PFSK-1 (cell line): ENCODE results near the gene DNAAF5.

Experiments used
- POLR2AphosphoS5 ChIP-seq: IDR thresholded peaks from 2 replicates; pipeline ENCODE4 v1.6.1; 2012; ENCODE audit warnings: low read depth, mild to moderate bottlenecking, control low read depth, low read length, moderate library complexity
- TAF1 ChIP-seq: IDR thresholded peaks from 2 replicates; pipeline ENCODE4 v1.6.1; 2012; ENCODE audit warnings: low read length, control low read depth, borderline replicate concordance; ENCODE audit not compliant: insufficient read depth
- TF ChIP-seq, protein P1 (sequence below), 2 experiments: IDR thresholded peaks; 2 replicates each; pipeline versions ENCODE4 v1.6.1 to v1.8.0; 2011 to 2012; ENCODE audit warnings: low read depth in 2 of 2, low read length in 2 of 2, control low read depth in 1 of 2, inconsistent platforms in 1 of 2, mild to moderate bottlenecking in 1 of 2, moderate library complexity in 1 of 2; ENCODE audit not compliant: insufficient read depth in 1 of 2

- no peak for TF ChIP-seq TAF1
- TF ChIP-seq POLR2AphosphoS5: no peak
- TF ChIP-seq, protein P1, sequence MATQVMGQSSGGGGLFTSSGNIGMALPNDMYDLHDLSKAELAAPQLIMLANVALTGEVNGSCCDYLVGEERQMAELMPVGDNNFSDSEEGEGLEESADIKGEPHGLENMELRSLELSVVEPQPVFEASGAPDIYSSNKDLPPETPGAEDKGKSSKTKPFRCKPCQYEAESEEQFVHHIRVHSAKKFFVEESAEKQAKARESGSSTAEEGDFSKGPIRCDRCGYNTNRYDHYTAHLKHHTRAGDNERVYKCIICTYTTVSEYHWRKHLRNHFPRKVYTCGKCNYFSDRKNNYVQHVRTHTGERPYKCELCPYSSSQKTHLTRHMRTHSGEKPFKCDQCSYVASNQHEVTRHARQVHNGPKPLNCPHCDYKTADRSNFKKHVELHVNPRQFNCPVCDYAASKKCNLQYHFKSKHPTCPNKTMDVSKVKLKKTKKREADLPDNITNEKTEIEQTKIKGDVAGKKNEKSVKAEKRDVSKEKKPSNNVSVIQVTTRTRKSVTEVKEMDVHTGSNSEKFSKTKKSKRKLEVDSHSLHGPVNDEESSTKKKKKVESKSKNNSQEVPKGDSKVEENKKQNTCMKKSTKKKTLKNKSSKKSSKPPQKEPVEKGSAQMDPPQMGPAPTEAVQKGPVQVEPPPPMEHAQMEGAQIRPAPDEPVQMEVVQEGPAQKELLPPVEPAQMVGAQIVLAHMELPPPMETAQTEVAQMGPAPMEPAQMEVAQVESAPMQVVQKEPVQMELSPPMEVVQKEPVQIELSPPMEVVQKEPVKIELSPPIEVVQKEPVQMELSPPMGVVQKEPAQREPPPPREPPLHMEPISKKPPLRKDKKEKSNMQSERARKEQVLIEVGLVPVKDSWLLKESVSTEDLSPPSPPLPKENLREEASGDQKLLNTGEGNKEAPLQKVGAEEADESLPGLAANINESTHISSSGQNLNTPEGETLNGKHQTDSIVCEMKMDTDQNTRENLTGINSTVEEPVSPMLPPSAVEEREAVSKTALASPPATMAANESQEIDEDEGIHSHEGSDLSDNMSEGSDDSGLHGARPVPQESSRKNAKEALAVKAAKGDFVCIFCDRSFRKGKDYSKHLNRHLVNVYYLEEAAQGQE (IDR thresholded peaks at IDR 0.05; ENCODE audit: insufficient read depth in 1 of 2, low read depth in 2 of 2, low read length in 2 of 2): no peak
Measured at GRCh38 chr7:685540-685939, 41.0 kb upstream of the DNAAF5 start.
